ENCODE results near the gene SMARCA2. TPM values are rescaled to one million over a fixed set of nuclear protein-coding genes. Genes with fewer than 3 reads are reported as not detected.

SMARCA2 gene
- total and polyA plus RNA-seq, 10 of the 15 experiments (the other 5 are each of a cell fraction or from before 2014, with no cell fraction given) = 100 to 392 (median 204) TPM

DNA sequence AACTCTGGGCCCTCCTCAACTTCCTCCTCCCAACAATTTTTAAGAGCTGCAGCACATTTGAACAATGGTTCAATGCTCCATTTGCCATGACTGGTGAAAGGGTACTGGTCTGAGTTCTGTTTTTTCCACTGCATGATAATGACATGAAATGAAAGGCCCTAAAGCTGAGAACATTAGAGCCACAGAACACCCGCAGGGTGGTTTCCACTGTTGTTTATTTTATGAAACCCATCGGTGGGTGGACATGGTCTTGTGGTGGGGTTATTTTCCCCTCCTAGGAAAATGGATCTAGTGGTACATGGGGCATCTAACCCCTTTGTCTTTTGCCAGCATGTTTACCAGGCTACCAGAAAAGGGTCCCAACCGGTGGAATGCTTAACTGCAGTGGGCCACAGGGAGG lies 71.8 kb downstream of the SMARCA2 start (continued):
- 0 out of 2 replicates have a peak, but pooled peaks have one; percentile 34 for TF ChIP-seq PAX5 (IDR thresholded peaks at IDR 0.05; ENCODE audit: borderline replicate concordance, low read depth, low read length)
- peak; percentile 76; the same call in 1 of the 2 replicates for TF ChIP-seq DPF2 (IDR thresholded peaks at IDR 0.05)
- no peak for TF ChIP-seq POLR2AphosphoS5 (IDR thresholded peaks at IDR 0.05; ENCODE audit: low read length)
- 0 out of 2 replicates have a peak, but pooled peaks have one; percentile 26 for TF ChIP-seq ATF7 (IDR thresholded peaks at IDR 0.05; ENCODE audit: low read depth)
- TF ChIP-seq, protein P1, sequence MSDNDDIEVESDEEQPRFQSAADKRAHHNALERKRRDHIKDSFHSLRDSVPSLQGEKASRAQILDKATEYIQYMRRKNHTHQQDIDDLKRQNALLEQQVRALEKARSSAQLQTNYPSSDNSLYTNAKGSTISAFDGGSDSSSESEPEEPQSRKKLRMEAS (IDR thresholded peaks at IDR 0.05; ENCODE audit: low read depth, low read length) = no peak
- TF ChIP-seq BHLHE40 (IDR thresholded peaks at IDR 0.05; ENCODE audit: borderline replicate concordance in 1 of 2, low read depth in 2 of 2, low read length in 1 of 2) = peak in 1 of 2 experiments; percentile 50; a peak in 1 of 4 replicates
- TF ChIP-seq EZH2 (IDR thresholded peaks at IDR 0.05; ENCODE audit: borderline replicate concordance, control insufficient read depth, low read depth, low read length) = no peak
- TF ChIP-seq, protein P2, sequence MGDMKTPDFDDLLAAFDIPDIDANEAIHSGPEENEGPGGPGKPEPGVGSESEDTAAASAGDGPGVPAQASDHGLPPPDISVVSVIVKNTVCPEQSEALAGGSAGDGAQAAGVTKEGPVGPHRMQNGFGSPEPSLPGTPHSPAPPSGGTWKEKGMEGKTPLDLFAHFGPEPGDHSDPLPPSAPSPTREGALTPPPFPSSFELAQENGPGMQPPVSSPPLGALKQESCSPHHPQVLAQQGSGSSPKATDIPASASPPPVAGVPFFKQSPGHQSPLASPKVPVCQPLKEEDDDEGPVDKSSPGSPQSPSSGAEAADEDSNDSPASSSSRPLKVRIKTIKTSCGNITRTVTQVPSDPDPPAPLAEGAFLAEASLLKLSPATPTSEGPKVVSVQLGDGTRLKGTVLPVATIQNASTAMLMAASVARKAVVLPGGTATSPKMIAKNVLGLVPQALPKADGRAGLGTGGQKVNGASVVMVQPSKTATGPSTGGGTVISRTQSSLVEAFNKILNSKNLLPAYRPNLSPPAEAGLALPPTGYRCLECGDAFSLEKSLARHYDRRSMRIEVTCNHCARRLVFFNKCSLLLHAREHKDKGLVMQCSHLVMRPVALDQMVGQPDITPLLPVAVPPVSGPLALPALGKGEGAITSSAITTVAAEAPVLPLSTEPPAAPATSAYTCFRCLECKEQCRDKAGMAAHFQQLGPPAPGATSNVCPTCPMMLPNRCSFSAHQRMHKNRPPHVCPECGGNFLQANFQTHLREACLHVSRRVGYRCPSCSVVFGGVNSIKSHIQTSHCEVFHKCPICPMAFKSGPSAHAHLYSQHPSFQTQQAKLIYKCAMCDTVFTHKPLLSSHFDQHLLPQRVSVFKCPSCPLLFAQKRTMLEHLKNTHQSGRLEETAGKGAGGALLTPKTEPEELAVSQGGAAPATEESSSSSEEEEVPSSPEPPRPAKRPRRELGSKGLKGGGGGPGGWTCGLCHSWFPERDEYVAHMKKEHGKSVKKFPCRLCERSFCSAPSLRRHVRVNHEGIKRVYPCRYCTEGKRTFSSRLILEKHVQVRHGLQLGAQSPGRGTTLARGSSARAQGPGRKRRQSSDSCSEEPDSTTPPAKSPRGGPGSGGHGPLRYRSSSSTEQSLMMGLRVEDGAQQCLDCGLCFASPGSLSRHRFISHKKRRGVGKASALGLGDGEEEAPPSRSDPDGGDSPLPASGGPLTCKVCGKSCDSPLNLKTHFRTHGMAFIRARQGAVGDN (IDR thresholded peaks at IDR 0.05) = 0 out of 2 replicates have a peak, but pooled peaks have one; percentile 21
- TF ChIP-seq IRF4 (IDR thresholded peaks at IDR 0.05; ENCODE audit: low read depth, low read length) = 0 out of 2 replicates have a peak, but pooled peaks have one; percentile 14
- peak; percentile 66 for TF ChIP-seq IKZF1 (conservative IDR thresholded peaks at IDR 0.05)
- TF ChIP-seq MYC (IDR thresholded peaks at IDR 0.05; ENCODE audit: insufficient read depth, insufficient read length, insufficient replicate concordance, low read length, severe bottlenecking) = no peak
- no peak for TF ChIP-seq SMAD1 (IDR thresholded peaks at IDR 0.05; ENCODE audit: low read depth, partially characterized antibody)
- TF ChIP-seq EP300 (IDR thresholded peaks at IDR 0.05; ENCODE audit: borderline replicate concordance in 1 of 2, control insufficient read depth in 1 of 2, low read depth in 2 of 2, low read length in 2 of 2) = peak; percentile 76 to 81; a peak in 2 of 4 replicates

Data from GM12878 (cell line).